ENCODE results near the gene MCRS1. TPM values are rescaled to one million over a fixed set of nuclear protein-coding genes. Genes with fewer than 3 reads are reported as not detected.
A peak's percentile ranks its signal among the peaks of the same experiment; 100 is the strongest.

The MCRS1 gene
- total RNA-seq, 1 experiment from 2014 or later = 58.7 TPM

DNA sequence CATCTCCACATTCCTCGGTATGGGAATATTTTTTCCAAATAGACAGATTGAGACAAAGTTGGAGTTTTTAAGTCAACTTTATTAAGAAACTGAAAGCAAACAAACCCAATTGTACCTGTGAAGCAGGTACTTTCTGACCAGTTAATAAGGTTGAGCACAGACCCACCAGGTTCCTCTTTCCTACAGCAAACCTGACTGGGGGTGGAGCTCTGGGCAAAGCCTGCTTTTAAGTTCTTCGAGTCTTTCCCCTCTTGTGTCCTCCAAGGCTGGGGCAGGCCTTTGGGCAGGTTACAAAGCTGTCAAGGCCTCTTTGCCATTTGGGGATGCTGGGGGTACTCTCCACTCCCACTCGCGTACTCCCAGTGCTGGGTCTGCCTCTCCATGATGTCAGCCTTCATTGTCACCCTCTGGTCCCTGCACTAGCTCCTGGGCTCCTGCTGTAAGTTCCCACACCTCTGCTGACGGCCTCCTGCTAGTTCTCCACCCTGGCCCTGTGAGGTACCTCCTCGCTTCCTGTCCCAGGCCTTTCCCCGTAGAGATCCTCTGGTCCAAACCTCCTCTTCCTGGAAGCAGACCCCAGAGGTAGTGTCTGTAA lies 25.9 kb downstream of the MCRS1 start:
- Mint-ChIP-seq H3K4me1 (ENCODE audit: insufficient read depth, unreplicated experiment) (peaks cover 9% of the 10 kb centered on the region), H3K9me3 (ENCODE audit: unreplicated experiment) (no peaks in the 10 kb centered on the region), H3K4me3 (ENCODE audit: unreplicated experiment) (no peak overlapping the region), H3K27ac (ENCODE audit: low read depth, unreplicated experiment) (no peak overlapping the region), H3K27me3 (ENCODE audit: insufficient read depth, unreplicated experiment) (peaks cover 10% of the 10 kb centered on the region), H3K36me3 (ENCODE audit: insufficient read depth, unreplicated experiment) (no peaks in the 10 kb centered on the region)
- BruUV-seq (replicated peaks) = no TSS peak
- ChIA-PET CTCF (interaction anchor here (0.5 kb wide), 1 partner anchor 43 kb away, joined by 4 read pairs; no protein-coding TSS in a partner anchor), POLR2A (no interaction called here)
- no peak for DNase-seq (ENCODE audit: unreplicated experiment)
- TF ChIP-seq, protein P1, sequence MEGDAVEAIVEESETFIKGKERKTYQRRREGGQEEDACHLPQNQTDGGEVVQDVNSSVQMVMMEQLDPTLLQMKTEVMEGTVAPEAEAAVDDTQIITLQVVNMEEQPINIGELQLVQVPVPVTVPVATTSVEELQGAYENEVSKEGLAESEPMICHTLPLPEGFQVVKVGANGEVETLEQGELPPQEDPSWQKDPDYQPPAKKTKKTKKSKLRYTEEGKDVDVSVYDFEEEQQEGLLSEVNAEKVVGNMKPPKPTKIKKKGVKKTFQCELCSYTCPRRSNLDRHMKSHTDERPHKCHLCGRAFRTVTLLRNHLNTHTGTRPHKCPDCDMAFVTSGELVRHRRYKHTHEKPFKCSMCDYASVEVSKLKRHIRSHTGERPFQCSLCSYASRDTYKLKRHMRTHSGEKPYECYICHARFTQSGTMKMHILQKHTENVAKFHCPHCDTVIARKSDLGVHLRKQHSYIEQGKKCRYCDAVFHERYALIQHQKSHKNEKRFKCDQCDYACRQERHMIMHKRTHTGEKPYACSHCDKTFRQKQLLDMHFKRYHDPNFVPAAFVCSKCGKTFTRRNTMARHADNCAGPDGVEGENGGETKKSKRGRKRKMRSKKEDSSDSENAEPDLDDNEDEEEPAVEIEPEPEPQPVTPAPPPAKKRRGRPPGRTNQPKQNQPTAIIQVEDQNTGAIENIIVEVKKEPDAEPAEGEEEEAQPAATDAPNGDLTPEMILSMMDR (IDR thresholded peaks at IDR 0.05; ENCODE audit: unreplicated experiment) = no peak
- intact Hi-C loops (cut with micrococcal nuclease) = no loop called here

DNA sequence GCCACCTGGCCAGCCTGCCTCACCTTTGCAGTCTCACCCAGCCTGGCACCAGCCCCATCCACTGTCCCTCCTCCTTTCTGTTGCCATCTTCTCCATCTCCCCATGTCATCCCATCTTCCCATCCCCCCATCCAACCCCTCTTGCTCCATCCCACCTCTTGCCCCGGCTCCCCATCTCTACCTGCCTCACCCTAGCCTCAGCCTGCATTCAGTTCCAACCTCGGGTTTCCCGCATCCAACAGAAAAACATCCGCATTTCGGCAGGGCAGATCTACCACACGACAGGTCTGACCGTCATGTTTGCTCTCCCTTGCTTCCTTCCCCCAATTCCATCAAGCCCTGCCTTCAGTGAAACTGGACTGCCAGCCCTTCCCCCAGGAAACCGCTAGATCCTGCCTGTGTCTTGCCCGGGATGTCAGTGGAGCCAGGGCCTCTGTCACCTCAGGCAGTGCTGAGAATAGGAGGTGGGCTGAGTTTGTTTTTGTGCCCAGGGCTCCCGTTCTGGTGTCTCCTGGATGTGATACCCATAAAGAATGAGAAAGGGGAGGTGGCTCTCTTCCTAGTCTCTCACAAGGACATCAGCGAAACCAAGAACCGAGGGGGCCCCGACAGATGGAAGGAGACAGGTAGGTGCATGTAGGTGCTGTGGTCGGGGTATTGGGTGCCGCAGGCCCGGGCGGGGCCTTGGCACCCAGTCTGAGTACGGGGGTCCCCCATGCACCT lies 26.6 kb downstream of the MCRS1 start:
- H3K27me3 Mint-ChIP-seq (ENCODE audit: insufficient read depth, unreplicated experiment) = peaks cover 10% of the 10 kb centered on the region
- no peak overlapping the region for H3K27ac Mint-ChIP-seq (ENCODE audit: low read depth, unreplicated experiment)
- BruUV-seq (replicated peaks) = no TSS peak
- DNase-seq (ENCODE audit: unreplicated experiment) = no peak
- H3K9me3 Mint-ChIP-seq (ENCODE audit: unreplicated experiment) = no peaks in the 10 kb centered on the region
- POLR2A ChIA-PET = interaction anchor here (2.0 kb wide), 1 partner anchor 11 kb away, joined by 6 read pairs; no protein-coding TSS in a partner anchor
- intact Hi-C loops (cut with micrococcal nuclease) = no loop called here
- CTCF ChIA-PET = interaction anchor here (0.6 to 1.4 kb wide), 2 partner anchors 40 to 168 kb away, joined by 3 to 4 read pairs; no protein-coding TSS in a partner anchor
- H3K4me3 Mint-ChIP-seq (ENCODE audit: unreplicated experiment) = no peak overlapping the region
- H3K36me3 Mint-ChIP-seq (ENCODE audit: insufficient read depth, unreplicated experiment) = no peaks in the 10 kb centered on the region
- TF ChIP-seq, protein P1 (IDR thresholded peaks at IDR 0.05; ENCODE audit: unreplicated experiment) = no peak
- H3K4me1 Mint-ChIP-seq (ENCODE audit: insufficient read depth, unreplicated experiment) = peaks cover 15% of the 10 kb centered on the region

- intact Hi-C loops (cut with micrococcal nuclease) = no loop called here
- BruUV-seq (replicated peaks) = no TSS peak
- H3K36me3 Mint-ChIP-seq (ENCODE audit: insufficient read depth, unreplicated experiment) = no peaks in the 10 kb centered on the region
- H3K9me3 Mint-ChIP-seq (ENCODE audit: unreplicated experiment) = no peaks in the 10 kb centered on the region
- CTCF ChIA-PET = interaction anchor here (0.6 to 1.4 kb wide), 3 partner anchors 13 to 167 kb away, joined by 3 to 7 read pairs (median 4); no protein-coding TSS in a partner anchor
- peaks cover 15% of the 10 kb centered on the region for H3K4me1 Mint-ChIP-seq (ENCODE audit: insufficient read depth, unreplicated experiment)
- peaks cover 10% of the 10 kb centered on the region for H3K27me3 Mint-ChIP-seq (ENCODE audit: insufficient read depth, unreplicated experiment)
- DNase-seq (ENCODE audit: unreplicated experiment) = no peak
- TF ChIP-seq, protein P1 (IDR thresholded peaks at IDR 0.05; ENCODE audit: unreplicated experiment) = no peak
- POLR2A ChIA-PET = interaction anchor here (0.8 to 2.0 kb wide), 2 partner anchors 12 to 27 kb away, joined by 5 to 6 read pairs; partner anchors contain the start of gene MCRS1
- peak overlapping the region; percentile 51 for H3K4me3 Mint-ChIP-seq (ENCODE audit: unreplicated experiment)
- no peak overlapping the region for H3K27ac Mint-ChIP-seq (ENCODE audit: low read depth, unreplicated experiment)
Observed at GRCh38 chr12:49540229-49541139, 27.5 kb downstream of the MCRS1 start.

Data from MCF 10A (cell line).